Stimulated activated naive CD4-positive, alpha-beta T cell (primary cell): ENCODE results near the gene P2RY6.
"Not testable (repeated sequence)": the region's sequence is repeated elsewhere in the genome, so short reads cannot be mapped to it uniquely, and the experiment has no call there.

Source experiments
- DNase-seq, 6 experiments: peaks; one replicate each; lab custom pipeline; 2025; lab: John Stamatoyannopoulos, UW

P2RY6 gene

DNA sequence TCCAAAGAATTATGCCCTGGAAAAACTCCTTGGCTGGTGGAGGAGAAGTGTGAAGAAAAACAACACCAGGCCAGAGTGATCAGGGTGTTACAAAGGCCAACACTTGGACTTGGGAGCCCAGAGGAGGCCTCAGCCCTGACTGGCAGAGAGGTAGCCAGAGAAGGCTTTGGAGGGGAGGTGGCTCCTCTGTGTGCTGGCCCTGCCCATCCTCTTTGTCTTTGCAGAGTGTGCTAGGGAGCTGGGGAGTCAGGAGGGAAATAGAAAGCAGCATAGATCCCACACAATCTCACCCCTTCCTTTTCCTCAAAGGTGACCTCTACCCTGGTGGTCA lies 12.0 kb upstream of the P2RY6 start:
- no peak for DNase-seq

DNA sequence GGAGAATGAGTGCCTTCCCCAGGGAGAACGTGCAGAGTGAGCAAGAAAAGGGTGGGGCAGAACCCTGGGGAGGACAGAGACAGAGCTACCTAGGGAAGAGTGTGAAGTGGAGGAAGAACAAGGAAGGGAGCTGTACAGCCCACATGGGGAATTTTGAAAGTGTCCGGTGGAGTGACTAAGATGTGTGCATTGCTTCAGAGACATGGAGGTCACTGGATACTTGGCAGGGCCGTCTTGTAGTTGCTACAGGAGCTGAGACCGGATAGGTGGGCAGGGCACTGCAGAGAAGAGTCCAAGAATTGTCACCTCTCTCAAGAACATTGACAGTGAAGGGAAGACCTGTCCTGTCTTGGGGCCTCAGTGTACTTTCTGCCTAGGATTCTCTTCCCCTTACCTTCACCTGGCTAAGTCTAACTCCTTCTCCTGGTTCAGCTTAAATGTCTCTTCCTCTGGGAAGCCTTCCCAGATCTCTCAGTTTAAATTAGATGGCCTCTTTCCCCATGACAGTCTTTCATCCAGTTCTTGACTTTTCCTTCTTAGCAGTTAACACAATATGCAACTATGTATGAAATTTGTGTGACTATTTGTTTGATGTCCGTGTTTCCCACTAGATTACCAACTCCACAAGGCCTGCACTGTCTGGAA lies 9.2 kb upstream of the P2RY6 start:
- no peak for DNase-seq

DNA sequence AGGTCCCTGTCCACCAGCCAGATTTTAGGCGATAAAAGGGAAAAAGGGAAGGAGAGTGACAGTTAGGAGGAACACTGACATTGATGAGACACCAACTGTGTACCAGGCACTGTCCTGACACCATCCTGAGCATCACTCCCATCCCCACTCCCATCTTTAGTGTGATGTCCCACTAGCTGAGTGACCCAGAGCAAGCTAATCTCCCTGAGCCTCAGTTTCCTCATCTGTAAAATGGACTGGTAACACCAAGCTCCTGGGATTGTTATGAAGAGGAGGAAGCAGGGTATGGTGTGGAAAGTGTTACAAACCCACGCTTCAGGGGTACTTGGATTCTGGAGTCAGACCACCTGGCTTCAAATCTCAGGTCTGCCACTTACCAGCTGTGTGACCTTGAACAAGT lies 8.5 kb upstream of the P2RY6 start:
- DNase-seq: no peak

DNA sequence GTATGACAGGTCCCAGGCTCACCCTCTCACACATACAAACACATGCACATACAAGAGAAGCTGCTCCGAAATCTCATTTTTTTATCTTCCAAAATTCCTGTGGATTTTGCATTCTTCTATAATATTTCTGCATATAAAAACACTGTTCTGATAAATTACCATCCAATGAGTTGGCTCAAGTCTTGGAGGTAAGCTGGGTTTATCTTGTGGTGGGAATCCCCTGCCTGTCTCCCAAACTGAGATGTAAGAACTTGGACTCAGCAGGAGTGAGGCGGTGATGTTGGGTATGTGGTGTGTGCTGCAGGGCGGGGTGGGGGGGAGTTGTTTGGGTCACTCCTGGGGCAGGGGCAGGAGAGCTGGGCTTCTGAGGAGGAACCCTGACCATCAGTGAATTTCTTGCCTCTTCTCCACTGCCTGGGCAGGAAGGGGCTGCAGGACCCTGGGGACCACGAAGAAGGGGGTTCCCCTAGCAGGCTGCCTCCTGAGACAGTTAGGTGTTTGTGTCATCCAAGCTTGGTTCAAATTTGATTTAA lies 6.8 kb upstream of the P2RY6 start:
- DNase-seq: no peak

DNA sequence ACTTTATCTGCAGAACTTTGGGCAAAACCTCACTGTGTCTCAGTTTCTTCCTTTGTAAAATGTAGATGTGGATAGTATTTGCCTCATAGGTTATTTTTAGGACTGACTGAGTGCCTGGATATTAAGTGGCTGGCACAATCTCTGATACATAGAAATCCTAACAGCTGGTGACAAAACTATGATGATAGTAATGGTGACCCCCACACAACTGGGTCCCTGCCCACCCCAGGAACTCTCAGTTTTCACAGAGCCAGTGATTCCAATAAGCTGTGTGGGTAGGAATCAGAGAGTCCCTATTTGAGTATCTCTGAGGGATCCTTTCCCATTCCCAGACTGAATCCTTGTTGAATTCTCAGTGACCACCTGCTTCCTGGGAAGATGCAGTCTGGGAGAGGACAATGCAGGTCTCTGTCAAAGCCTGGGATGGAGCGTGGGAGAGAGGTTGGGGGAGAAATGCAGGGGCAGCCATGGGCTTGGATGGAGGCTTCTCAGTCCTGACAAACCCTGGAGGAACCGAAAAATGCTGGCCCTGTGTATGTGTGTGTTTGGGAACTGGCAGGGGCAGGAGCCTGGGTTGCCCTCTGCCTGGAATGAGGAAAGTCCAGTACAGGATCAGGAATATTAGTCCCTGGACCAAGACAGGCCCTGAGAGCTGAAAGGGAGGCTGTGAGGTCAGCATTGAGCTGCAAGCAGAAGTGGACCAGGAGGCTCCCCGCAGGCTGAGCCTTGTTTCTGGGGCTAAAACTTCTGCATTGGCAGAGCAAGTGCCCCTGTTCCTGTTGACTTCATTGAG lies 6.1 kb upstream of the P2RY6 start:
- DNase-seq: no peak

DNA sequence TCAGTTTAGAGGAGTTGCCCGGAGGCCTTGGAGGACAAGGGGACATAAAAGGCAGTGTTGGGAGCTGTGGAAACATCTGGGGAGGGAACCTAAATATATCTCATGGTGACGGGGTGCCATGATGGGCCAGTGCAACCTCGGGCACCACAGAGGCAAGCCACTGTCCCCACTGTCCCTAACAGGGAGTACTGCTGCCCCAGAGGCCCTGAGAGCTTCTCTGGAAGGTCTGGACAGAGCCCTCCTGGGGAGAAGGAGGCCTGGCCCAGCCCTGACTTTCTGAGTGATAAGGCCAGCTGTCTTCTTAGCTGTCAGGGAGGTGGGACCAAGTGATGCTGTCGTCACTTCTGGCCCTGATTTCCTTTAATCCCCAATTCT lies 5.5 kb upstream of the P2RY6 start:
- no peak for DNase-seq

DNA sequence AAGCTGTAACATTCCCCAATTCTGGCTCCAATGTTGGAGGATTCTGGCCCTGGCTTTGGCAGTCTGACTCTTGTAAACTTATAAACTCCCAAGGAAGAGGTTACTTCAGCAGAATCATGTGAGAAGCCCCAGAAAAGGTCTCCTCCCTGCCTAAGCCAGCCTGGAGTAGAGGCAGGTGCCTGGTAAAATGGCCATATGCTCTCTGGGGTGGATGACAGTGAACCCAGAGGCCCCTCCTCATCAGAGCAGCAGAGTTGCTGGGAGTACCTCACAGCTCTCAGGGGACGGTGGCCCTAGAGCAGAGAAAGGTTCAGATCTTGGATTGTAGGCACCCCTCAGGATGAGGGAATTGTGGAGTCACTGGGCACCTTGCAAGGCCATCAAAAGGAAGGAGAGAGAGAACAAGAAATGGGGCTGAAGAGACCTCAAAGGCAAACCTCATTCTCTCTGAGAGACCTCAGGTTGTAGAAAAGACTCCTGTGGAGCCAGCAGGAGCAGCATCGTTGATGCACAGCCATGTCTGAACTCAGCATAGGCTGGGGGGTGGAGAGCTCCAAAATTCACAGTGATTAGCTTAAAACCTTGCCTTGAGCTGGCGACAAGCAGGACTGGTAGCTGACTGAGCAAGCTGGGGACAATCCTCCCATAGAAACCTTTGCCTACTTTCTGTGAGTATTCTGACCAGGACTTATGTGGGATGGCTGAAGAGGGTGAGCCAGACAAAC lies 4.9 kb upstream of the P2RY6 start:
- no peak for DNase-seq

DNA sequence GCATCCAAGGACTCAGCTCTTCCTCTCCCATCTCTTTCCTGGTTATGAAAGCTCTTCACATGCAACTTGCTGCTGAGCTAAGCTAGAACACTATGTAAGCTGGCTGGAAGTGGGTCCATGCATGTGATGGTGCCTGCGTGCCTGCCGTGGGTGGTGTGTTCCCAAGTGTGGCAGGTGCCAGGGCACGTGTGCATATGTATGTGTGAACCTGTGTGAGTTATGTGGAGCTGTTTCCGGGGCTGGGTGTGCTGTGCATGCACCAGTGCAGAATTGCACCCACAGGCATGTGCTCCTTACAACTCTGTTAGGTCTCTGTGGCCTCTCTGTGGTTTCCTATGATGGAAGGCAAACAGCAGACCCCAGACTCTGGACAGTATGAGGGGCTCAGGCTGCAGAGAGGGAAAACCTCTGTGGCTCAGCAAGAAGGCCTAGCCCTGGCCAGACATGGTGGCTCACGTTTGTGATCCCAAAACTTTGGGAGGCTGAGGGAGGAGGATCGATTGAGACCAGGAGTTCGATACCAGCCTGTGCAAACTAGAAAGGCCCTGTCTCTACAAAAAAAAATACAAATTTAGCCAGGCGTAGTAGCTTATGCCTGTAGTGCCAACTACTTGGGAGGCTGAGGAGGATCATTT lies 4.1 kb upstream of the P2RY6 start:
- DNase-seq: no peak

DNA sequence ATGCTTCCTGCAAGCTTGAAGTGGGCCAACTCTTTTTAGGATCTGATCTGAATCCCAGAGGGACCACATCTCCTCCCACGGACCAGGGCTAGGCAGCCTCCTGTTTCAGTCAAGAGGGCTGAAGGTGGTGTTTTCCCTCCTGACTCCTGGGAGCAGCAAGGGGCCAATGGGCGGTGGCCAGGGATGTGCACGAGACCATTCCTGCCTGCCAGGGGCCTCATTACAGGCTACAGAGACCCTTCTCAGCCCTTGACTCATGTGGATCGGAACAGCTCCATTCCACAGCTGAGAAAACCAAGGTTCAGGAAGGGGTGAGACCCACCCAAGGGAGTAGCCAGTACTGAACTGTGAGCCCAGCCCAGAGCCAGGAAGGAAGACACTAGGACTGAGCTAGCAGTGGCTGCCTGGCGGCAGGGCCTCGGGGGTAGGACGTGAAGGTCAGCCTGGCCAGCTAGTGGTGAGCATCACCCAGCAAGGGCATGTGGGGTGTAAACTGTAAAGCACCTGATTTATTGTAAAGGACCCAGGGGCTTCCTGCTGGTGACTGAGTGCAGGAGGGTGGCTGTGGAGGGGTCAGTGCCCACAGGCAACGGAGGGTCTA lies 3.4 kb upstream of the P2RY6 start:
- no peak for DNase-seq

DNA sequence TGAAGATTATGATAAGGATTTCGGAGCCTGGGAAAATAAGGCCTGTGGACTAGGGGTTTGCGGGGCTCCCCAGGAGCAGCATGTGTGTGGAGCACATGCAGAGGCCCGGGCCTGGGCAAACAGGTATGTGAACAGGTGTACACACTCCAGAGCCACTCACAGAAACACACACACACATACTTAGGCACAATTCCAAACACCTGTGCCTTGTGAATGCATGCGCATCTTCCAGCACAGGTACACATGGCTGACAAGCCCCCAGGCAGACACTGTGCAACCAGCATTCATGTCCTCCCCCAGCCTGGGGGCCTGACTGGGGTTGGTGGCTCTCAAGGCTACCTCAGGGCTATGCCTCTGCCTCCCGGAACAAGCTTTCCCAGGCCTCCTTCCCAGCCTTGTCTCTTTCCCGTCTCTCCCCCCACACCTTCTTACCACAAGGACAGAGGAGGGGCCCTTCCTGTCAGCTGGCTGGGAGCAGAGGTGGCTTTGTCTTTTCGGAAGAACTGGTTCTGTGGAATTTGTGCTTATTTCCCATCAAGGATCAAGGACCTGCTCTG lies 2.6 kb upstream of the P2RY6 start:
- DNase-seq: no peak

DNA sequence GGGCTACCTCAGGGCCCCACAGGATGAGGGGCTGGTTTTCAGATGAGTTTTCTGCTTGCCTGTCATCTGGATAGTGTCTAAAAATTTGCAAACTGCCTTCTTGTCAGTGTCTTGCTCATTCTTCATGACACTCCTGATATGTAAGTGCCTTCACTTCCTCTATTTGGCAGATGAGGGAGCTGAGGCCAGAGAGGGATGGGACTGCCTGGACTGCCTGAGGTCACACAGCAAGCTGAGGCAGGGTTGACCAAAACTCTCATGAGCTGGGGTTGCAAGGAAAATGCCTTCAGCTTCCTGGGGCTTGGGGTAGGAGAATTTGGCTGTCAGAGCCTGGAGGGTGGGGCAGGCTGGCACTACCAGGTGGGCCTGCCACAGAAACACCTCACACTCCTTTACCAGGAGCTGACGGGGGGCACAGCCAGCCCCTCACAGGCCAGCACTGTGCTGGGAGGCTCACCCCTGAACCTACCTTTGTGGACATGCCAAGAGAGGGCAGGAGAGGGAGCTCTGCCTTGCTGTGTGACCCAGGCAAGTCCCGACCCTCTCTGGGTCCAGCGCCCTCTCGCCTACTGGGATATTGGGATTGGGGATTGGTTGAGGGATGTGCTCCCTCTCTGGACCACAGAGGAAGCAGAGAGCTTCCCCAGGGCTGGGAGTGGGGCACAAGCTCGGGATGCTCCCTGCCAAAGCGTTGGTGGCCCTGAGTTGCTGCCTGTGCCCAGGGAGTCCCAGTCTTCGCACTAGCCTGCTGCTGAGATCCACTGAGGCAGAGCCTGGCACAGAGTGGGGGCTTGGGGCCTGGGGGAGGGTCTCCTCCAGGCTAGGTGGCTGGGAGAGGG lies 1.9 kb upstream of the P2RY6 start:
- DNase-seq: no peak

DNA sequence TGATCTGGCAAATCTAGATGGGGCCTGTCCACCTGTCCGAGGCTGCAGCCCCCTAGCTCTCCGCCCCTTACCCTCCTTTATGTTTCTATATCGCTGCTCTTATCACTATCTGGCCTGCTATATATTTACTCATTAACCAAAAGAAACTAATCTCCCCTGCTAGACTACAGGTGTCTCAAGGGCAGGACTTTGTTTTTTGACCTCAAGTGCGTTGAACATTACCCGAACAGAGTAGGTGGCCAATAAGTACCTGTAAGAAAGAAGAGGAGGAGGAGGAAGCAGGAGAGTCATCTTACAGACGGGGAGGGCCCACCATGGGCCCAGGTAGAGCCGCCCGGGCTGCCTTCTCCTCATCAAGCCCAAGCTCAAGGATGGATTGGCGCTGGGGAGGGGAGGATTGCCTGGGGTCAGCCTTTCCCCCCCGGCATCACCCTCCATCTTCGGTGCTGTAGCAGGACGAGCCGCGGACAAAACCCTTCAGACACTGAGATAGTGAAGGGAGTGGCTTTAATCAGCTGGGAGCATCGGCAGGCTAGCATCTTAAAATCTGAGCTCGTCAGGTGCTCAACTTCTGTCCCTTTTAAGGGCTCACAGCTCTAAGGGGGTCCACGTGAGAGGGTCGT lies 1.2 kb upstream of the P2RY6 start:
- no peak for DNase-seq

DNA sequence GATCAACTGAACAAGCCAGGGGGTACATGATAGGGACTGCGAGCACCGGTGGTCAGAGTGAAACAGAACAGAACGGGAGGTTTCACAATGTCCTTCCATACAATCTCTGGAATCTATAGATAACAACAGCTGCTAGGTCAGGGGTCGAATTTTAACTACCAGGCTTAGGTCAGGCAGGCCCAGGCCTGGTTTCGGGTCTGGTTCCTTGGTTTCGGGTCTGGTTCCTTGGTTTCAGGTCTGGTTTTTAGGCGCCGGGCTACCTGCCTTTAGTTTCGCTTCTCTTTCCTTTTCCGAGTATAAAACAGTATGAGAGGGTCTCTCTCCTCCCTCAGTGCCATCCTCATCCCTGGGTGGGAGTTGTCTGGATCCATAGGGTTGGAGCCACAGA lies 666 bp upstream of the P2RY6 start:
- not testable (repeated sequence) for DNase-seq

DNA sequence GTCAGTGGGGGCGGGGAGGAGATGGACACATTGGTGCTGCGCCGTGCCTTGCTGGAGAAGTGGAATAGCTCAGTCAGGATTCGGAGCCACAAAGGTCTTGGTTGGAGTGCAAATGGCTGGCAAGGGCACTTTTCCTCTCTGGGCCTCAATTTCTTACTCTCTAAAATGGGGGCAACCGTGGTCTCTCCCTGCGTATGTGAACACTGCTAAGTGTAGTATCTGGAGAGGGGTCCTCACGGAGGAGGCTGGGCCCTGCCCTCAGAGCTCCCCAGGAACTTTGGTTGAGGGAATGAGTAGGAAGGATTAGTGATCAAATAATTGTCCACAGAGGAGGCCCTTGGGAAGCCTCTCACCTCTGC lies 521 bp downstream of the P2RY6 start:
- no peak for DNase-seq

DNA sequence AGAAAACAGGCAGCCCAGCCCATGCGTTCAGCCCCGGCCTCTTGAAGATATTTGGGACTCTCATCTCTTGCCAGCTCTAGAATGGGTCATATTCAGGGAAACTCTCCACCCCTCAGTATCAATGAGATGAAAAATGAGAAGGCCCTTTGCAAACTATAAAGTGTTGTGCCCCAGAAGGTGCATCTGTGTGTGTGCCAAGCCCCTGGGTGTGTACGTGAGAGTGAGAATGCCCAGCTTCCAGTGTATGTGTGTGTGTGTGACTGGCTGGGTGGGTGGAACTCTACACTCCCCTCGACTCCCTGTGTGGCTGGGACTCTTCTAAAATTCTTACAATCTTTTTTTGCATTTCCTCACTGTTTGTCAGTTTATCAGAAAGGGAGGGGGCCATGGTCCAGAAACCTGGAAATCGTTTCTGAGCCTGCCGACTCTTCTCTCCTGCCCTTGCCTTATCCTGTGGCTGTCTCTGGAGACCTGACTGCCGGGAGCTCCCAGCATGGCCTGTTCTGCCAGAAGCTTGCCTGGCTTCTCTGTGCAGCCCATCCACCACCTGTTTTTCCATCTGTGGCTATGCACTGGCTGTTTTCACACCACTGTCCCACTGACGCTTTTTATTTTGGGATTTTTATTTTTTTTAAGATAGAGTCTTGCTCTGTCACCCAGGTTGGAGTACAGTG lies 1.2 kb downstream of the P2RY6 start:
- DNase-seq: no peak

DNA sequence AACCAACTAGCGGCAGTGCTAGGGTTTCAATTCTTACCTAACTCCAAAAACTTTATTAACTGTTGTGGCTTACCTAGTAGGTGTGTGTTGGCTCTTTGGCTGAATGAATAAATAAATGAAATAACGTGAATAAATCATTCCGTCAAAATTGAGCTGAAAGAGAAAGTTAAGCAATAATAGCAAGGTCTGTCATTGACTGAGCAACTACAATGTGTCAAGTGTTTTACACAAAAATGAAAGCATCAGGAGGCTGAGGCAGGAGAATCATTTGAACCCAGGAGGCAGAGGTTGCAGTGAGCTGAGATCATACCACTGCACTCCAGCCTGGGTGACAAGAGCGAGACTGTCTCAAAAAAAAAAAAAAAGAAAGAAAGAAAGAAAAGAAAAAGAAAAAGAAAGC lies 2.1 kb downstream of the P2RY6 start:
- not testable (repeated sequence) for DNase-seq

DNA sequence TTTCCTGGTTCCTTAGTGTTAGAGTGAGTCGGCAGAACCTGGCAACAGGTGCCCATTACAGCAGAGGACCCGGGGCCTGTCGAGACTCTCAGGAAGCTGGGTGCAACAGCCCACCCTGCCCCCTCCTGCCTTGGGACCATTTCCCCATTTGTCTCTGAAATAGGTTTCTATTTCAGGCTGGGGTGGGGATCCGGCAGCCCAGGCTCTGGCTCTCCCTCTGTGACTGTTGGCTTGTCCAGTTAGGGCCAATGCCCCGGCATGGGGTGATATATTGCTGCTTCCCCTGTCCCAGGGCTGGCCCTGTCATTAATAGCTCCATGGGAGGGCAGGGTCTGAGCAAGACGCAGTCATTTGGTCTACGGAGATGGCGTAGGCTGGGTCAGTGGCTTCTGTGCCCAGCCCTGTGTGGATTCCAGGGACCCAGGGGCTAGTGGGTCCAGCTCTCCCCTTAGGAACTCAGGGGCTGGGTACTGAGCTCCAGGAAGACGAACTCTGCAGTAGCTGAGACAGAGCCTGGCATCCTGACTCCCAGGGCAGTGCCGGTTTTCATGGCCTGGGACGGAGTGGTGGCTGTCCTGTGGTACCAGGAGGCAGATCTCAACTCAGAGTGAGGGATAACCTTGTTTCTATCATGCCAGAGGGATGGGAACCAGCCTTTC lies 2.7 kb downstream of the P2RY6 start:
- DNase-seq: no peak

DNA sequence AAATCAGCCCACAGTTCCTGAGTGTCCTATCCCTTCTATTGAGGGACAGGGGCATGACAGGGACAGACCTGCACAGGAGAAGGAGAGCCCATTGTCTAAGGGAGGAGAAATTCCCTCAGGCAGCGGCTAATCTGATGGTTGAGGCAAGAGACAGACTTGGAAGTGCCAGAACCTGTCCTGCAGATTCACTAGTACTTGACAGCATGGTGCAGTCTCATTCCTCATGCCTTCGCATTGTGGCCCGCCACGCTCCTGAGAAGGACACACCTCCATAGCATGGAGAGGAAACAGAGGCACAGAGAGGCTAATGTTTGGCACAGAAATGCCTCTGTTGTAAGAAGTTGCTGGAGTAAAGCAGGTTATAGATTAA lies 3.2 kb downstream of the P2RY6 start:
- DNase-seq: no peak

DNA sequence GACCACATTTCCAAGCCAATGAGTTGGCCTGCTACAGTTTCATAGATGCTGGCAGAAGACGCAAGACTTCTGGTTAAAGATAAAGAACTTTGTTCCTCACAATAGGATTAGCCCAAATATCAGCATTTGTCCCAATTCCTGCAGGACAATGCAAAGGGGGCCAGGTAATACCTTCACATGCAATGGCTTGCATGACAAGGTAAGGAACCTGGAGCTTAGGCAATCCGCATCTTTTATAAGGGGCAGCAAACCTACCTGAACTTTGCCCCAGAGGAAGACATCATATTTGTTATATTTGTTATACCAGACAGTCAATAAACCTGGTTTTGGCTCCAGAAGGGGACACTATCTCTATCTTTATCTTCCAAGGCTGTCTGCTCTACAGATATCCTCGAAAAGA lies 5.3 kb downstream of the P2RY6 start:
- no peak for DNase-seq

DNA sequence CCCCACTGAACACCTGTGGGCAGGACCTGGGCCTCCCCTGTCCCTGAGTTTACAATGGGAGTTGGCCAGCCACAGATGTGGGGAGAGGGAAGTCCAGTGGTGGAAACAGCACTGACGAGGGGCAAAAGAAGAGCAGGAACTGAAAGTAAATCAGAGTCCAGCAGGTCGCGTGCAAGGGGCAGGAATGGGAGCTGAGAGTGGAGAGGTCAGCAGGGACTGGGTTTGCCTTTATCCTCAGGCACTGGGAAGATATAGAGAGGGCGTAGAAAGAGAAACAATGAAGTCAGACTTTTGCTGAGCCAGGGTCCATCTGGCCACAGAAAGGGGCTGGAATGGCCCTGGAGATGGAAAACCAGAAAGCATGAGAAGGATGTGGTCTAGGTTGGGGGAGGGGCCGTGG lies 8.5 kb downstream of the P2RY6 start:
- no peak for DNase-seq
